PC-3 (cell line): ENCODE results near the gene PURA. TPM values are rescaled to one million over a fixed set of nuclear protein-coding genes. Genes with fewer than 3 reads are reported as not detected.

Experiments
- ATAC-seq: fragments of 200-7000 bp; cut with Tn5 transposase; 2 replicates; pipeline ENCODE4 v1.9.1; 2020; ENCODE audit warnings: mild to moderate bottlenecking, moderate library complexity
- BruUV-seq: library from RNA; stranded (reverse); fragments of 400-500 nt; replicated peaks from 2 replicates; lab custom pipeline; 2021; lab: Mats Ljungman, UMichigan
- CTCF ChIA-PET: fragments of 300-600 bp; sonication (Branson Sonifier 250); formaldehyde crosslinking; loops from one replicate; lab custom pipeline; 2022; ENCODE audit warnings: antibody characterized with exemption; lab: Charles Lee
- POLR2A ChIA-PET: fragments of 300-600 bp; sonication (Branson Sonifier 250); formaldehyde crosslinking; loops from one replicate; lab custom pipeline; 2022; ENCODE audit warnings: antibody characterized with exemption; ENCODE audit not compliant: unreplicated experiment; lab: Charles Lee
- DNase-seq: peaks from one replicate; pipeline ENCODE4 v3.0.0-alpha.2; 2015
- H2AFZ ChIP-seq: fragments of 300-600 bp; sonication (generic); 2 replicates; pipeline ENCODE4 v1.6.0; 2016; ENCODE audit warnings: antibody characterized with exemption, low read length
- H3F3A ChIP-seq: fragments of 300-600 bp; sonication (generic); one replicate; pipeline ENCODE4 v1.6.0; 2017; ENCODE audit warnings: antibody characterized with exemption, low read length, control low read depth, mild to moderate bottlenecking; ENCODE audit not compliant: unreplicated experiment
- H3K27ac ChIP-seq: fragments of 300-600 bp; sonication (generic); 2 replicates; pipeline ENCODE4 v1.5.1; 2016; ENCODE audit warnings: mild to moderate bottlenecking, low read length
- H3K27me3 ChIP-seq: fragments of 300-600 bp; sonication (generic); 2 replicates; pipeline ENCODE4 v1.6.1; 2016; ENCODE audit warnings: low read length, mixed read lengths
- H3K36me3 ChIP-seq: fragments of 300-600 bp; sonication (generic); 2 replicates; pipeline ENCODE4 v1.6.1; 2016; ENCODE audit warnings: low read depth, mixed run types, low read length, mixed read lengths
- H3K4me1 ChIP-seq: fragments of 300-600 bp; sonication (generic); 2 replicates; pipeline ENCODE4 v1.5.1; 2016; ENCODE audit warnings: low read length; ENCODE audit not compliant: insufficient read depth
- H3K4me2 ChIP-seq: fragments of 300-600 bp; sonication (generic); 2 replicates; pipeline ENCODE4 v1.6.0; 2016; ENCODE audit warnings: low read length
- H3K4me3 ChIP-seq: fragments of 300-600 bp; sonication (generic); 2 replicates; pipeline ENCODE4 v1.5.1; 2016; ENCODE audit warnings: mild to moderate bottlenecking, low read length, mixed read lengths
- H3K79me2 ChIP-seq: fragments of 300-600 bp; sonication (generic); 2 replicates; pipeline ENCODE4 v1.6.1; 2017; ENCODE audit warnings: low read length, mixed read lengths
- H3K9ac ChIP-seq: fragments of 300-600 bp; sonication (generic); 2 replicates; pipeline ENCODE4 v1.6.0; 2016; ENCODE audit warnings: mild to moderate bottlenecking, low read length
- H3K9me2 ChIP-seq: fragments of 300-600 bp; sonication (generic); replicated peaks from 2 replicates; pipeline ENCODE4 v1.6.1; 2016; ENCODE audit warnings: mixed run types, low read length, mixed read lengths
- H3K9me3 ChIP-seq: fragments of 300-600 bp; sonication (generic); 2 replicates; pipeline ENCODE4 v1.6.1; 2016; ENCODE audit warnings: low read length, mixed read lengths
- H4K20me1 ChIP-seq: fragments of 300-600 bp; sonication (generic); 2 replicates; pipeline ENCODE4 v1.6.1; 2016; ENCODE audit warnings: low read length, mixed read lengths
- CTCF ChIP-seq: fragments of 300-600 bp; sonication (generic); conservative IDR thresholded peaks from 2 replicates; pipeline ENCODE4 v1.5.1; 2017; ENCODE audit warnings: antibody characterized with exemption, low read depth, mild to moderate bottlenecking, low read length
- EZH2 ChIP-seq: fragments of 300-600 bp; sonication (generic); IDR thresholded peaks from one replicate; pipeline ENCODE4 v1.6.1; 2017; ENCODE audit warnings: antibody characterized with exemption, mild to moderate bottlenecking, low read length; ENCODE audit not compliant: unreplicated experiment
- EZH2phosphoT487 ChIP-seq: fragments of 300-600 bp; sonication (generic); IDR thresholded peaks from 2 replicates; pipeline ENCODE4 v1.6.1; 2018; ENCODE audit warnings: mild to moderate bottlenecking, antibody characterized with exemption, low read length, borderline replicate concordance
- intact Hi-C: fragments of 100-400 bp; cut with micrococcal nuclease; formaldehyde crosslinking; loops from 2 replicates; pipeline ENCODE4 v1.9.0; 2023
- total RNA-seq: library from RNA; depleted of rRNA; stranded (reverse); fragments of >200 nt; gene quantifications from 2 replicates; pipeline ENCODE4 v1.2.3, GENCODE V29; 2014

Gene PURA
- total RNA-seq, 1 experiment from 2014 or later: 8.5 TPM

- Histone ChIP-seq H3K4me3 (peak overlapping the region; percentile 59), H3K4me1 (peaks cover 5% of the 10 kb centered on the region), H3K9me3 (no peaks in the 10 kb centered on the region), H4K20me1 (no peaks in the 10 kb centered on the region), H3K27ac (no peak overlapping the region), H3F3A (no peaks in the 10 kb centered on the region), H2AFZ (peak overlapping the region; percentile 98), H3K36me3 (no peaks in the 10 kb centered on the region), H3K79me2 (no peaks in the 10 kb centered on the region), H3K9me2 (no peaks in the 10 kb centered on the region), H3K4me2 (peak overlapping the region; percentile 87), H3K27me3 (no peaks in the 10 kb centered on the region), H3K9ac (peak overlapping the region; percentile 59; the same call in 1 of the 2 replicates)
- ATAC-seq (peak; percentile 99), DNase-seq (peak; percentile 91)
- POLR2A ChIA-PET: no interaction called here
- CTCF ChIA-PET: no interaction called here
- no TSS peak for BruUV-seq
- TF ChIP-seq EZH2 (no peak), CTCF (peak; percentile 90)
- intact Hi-C loops: loop anchor here (1.0 kb wide), 3 partner anchors 82 to 370 kb away; no protein-coding TSS in a partner anchor
These were observed 43.3 kb downstream of the PURA start for GRCh38 chr5:140157032-140157781.

GRCh38 chr5:140159014-140159927 lies 45.4 kb downstream of the PURA start:
- DNase-seq (no peak), ATAC-seq (no peak)
- no peak overlapping the region for H3K27ac ChIP-seq
- no peaks in the 10 kb centered on the region for H4K20me1 ChIP-seq
- intact Hi-C loops: no loop called here
- no TSS peak for BruUV-seq
- POLR2A ChIA-PET: no interaction called here
- TF ChIP-seq CTCF (no peak), EZH2phosphoT487 (no peak), EZH2 (no peak)
- peaks cover 5% of the 10 kb centered on the region for H3K4me1 ChIP-seq
- H2AFZ ChIP-seq: no peak overlapping the region
- no peaks in the 10 kb centered on the region for H3K36me3 ChIP-seq
- no peaks in the 10 kb centered on the region for H3F3A ChIP-seq
- no peak overlapping the region for H3K4me2 ChIP-seq
- no peaks in the 10 kb centered on the region for H3K9me3 ChIP-seq
- no peaks in the 10 kb centered on the region for H3K27me3 ChIP-seq
- H3K9me2 ChIP-seq: no peaks in the 10 kb centered on the region
- H3K79me2 ChIP-seq: no peaks in the 10 kb centered on the region
- H3K9ac ChIP-seq: no peak overlapping the region
- H3K4me3 ChIP-seq: no peak overlapping the region
- CTCF ChIA-PET: interaction anchor here (0.5 to 0.7 kb wide), 2 partner anchors 10 to 16 kb away, joined by 3 to 4 read pairs; no protein-coding TSS in a partner anchor
